HEK293 (cell line): Measurements from ENCODE around the gene MVK.

Source experiments
- CTCF ChIA-PET: fragments of 350-600 bp; formaldehyde crosslinking; extraction: SDS; loops from one replicate; lab custom pipeline; 2021; ENCODE audit warnings: antibody characterized with exemption; lab: Yijun Ruan, JAX
- POLR2A ChIA-PET: fragments of 300-600 bp; formaldehyde crosslinking; extraction: SDS; loops from one replicate; lab custom pipeline; 2020; ENCODE audit warnings: antibody characterized with exemption, inconsistent platforms; lab: Yijun Ruan, JAX
- H3K27ac ChIP-seq: fragments of 200-500 bp; sonication (Bioruptor generic); 2 replicates; pipeline ENCODE4 v1.5.1; 2014; ENCODE audit warnings: low read depth, low read length, control low read depth, inconsistent platforms; ENCODE audit errors: extremely low read depth
- H3K36me3 ChIP-seq, 2 experiments: fragments of 200-500 bp in 1 of 2; sonication (Bioruptor generic) in 1 of 2; 1 replicate in 1 of 2; 2 replicates in 1 of 2; pipeline ENCODE4 v1.5.1; 2014 to 2017; ENCODE audit warnings: inconsistent platforms in 2 of 2, low read length in 2 of 2; ENCODE audit not compliant: control insufficient read depth in 2 of 2, insufficient read depth in 1 of 2
- H3K4me1 ChIP-seq: fragments of 200-500 bp; sonication (Bioruptor generic); 2 replicates; pipeline ENCODE4 v1.5.1; 2014; ENCODE audit warnings: mild to moderate bottlenecking, low read length, inconsistent platforms; ENCODE audit not compliant: control insufficient read depth, insufficient read depth
- H3K4me3 ChIP-seq: 2 replicates; pipeline ENCODE4 v1.5.1; 2011; ENCODE audit warnings: low read depth, mild to moderate bottlenecking, control low read depth, low read length, moderate library complexity
- H3K9me3 ChIP-seq: fragments of 200-500 bp; sonication (Bioruptor generic); 2 replicates; pipeline ENCODE4 v1.5.1; 2014; ENCODE audit warnings: low read depth, low read length, inconsistent platforms; ENCODE audit not compliant: control insufficient read depth, insufficient read depth
- ATF2 ChIP-seq: fragments of 450-650 bp; formaldehyde crosslinking; IDR thresholded peaks from 2 replicates; pipeline ENCODE4 v1.5.1; 2016; ENCODE audit warnings: missing biosample characterization, missing genetic modification characterization, low read depth
- EGR2 ChIP-seq: fragments of 450-650 bp; formaldehyde crosslinking; IDR thresholded peaks from 2 replicates; pipeline ENCODE4 v1.5.1; 2016; ENCODE audit warnings: low read depth, missing biosample characterization, missing genetic modification characterization
- GLI4 ChIP-seq: fragments of 450-650 bp; formaldehyde crosslinking; IDR thresholded peaks from 2 replicates; pipeline ENCODE4 v1.5.1; 2016; ENCODE audit warnings: missing biosample characterization, missing genetic modification characterization
- GLIS2 ChIP-seq: fragments of 450-650 bp; formaldehyde crosslinking; IDR thresholded peaks from 2 replicates; pipeline ENCODE4 v1.5.1; 2016; ENCODE audit warnings: missing biosample characterization, missing genetic modification characterization
- HIC1 ChIP-seq: fragments of 450-650 bp; formaldehyde crosslinking; IDR thresholded peaks from 2 replicates; pipeline ENCODE4 v1.5.1; 2016; ENCODE audit warnings: missing biosample characterization, missing genetic modification characterization
- KLF10 ChIP-seq: fragments of 450-650 bp; IDR thresholded peaks from 2 replicates; pipeline ENCODE4 v1.5.1; 2018; ENCODE audit warnings: missing biosample characterization, mild to moderate bottlenecking, missing genetic modification characterization
- MEIS1 ChIP-seq: sonication (generic); formaldehyde crosslinking; IDR thresholded peaks from 2 replicates; pipeline ENCODE4 v1.8.1; 2022; ENCODE audit warnings: missing genetic modification reagents, mild to moderate bottlenecking, borderline replicate concordance
- MYNN ChIP-seq: fragments of 450-650 bp; formaldehyde crosslinking; IDR thresholded peaks from 2 replicates; pipeline ENCODE4 v1.5.1; 2016; ENCODE audit warnings: missing biosample characterization, missing genetic modification characterization, borderline replicate concordance
- WT1 ChIP-seq: fragments of 450-650 bp; formaldehyde crosslinking; IDR thresholded peaks from 2 replicates; pipeline ENCODE4 v1.5.1; 2016; ENCODE audit warnings: missing biosample characterization, missing genetic modification characterization
- ZBTB1 ChIP-seq: fragments of 450-650 bp; formaldehyde crosslinking; IDR thresholded peaks from 2 replicates; pipeline ENCODE4 v1.5.1; 2016; ENCODE audit warnings: missing biosample characterization, missing genetic modification characterization
- ZBTB21 ChIP-seq: fragments of 450-650 bp; formaldehyde crosslinking; IDR thresholded peaks from 2 replicates; pipeline ENCODE4 v1.5.1; 2017; ENCODE audit warnings: missing biosample characterization, missing genetic modification characterization
- ZEB2 ChIP-seq: fragments of 450-650 bp; formaldehyde crosslinking; IDR thresholded peaks from 2 replicates; pipeline ENCODE4 v1.5.1; 2016; ENCODE audit warnings: missing biosample characterization, missing genetic modification characterization
- ZFP41 ChIP-seq: fragments of 450-650 bp; formaldehyde crosslinking; IDR thresholded peaks from 2 replicates; pipeline ENCODE4 v1.5.1; 2016; ENCODE audit warnings: missing biosample characterization, missing genetic modification characterization, borderline replicate concordance
- ZNF114 ChIP-seq: fragments of 450-650 bp; formaldehyde crosslinking; IDR thresholded peaks from 2 replicates; pipeline ENCODE4 v1.5.0; 2017; ENCODE audit warnings: missing biosample characterization, missing genetic modification characterization
- ZNF184 ChIP-seq: fragments of 450-650 bp; IDR thresholded peaks from 2 replicates; pipeline ENCODE4 v1.5.1; 2018; ENCODE audit warnings: missing biosample characterization, mild to moderate bottlenecking, missing genetic modification characterization
- ZNF19 ChIP-seq: fragments of 450-650 bp; formaldehyde crosslinking; IDR thresholded peaks from 2 replicates; pipeline ENCODE4; 2016; ENCODE audit warnings: missing biosample characterization, missing genetic modification characterization, low read depth
- ZNF214 ChIP-seq: fragments of 450-650 bp; formaldehyde crosslinking; IDR thresholded peaks from 2 replicates; pipeline ENCODE4 v1.5.1; 2017; ENCODE audit warnings: missing biosample characterization, mild to moderate bottlenecking, missing genetic modification characterization, borderline replicate concordance
- ZNF23 ChIP-seq: fragments of 450-650 bp; formaldehyde crosslinking; IDR thresholded peaks from 2 replicates; pipeline ENCODE4 v1.5.1; 2016; ENCODE audit warnings: missing biosample characterization, missing genetic modification characterization, borderline replicate concordance
- ZNF426 ChIP-seq: fragments of 450-650 bp; formaldehyde crosslinking; IDR thresholded peaks from 2 replicates; pipeline ENCODE4 v1.5.1; 2017; ENCODE audit warnings: missing biosample characterization, missing genetic modification characterization, mild to moderate bottlenecking, inconsistent platforms, moderate library complexity
- ZNF514 ChIP-seq: fragments of 450-650 bp; formaldehyde crosslinking; IDR thresholded peaks from 2 replicates; pipeline ENCODE4 v1.5.1; 2016; ENCODE audit warnings: missing biosample characterization, missing genetic modification characterization
- ZNF521 ChIP-seq: fragments of 450-650 bp; formaldehyde crosslinking; IDR thresholded peaks from 2 replicates; pipeline ENCODE4 v1.5.1; 2017; ENCODE audit warnings: missing biosample characterization, mild to moderate bottlenecking, missing genetic modification characterization
- ZNF792 ChIP-seq: fragments of 450-650 bp; formaldehyde crosslinking; IDR thresholded peaks from 2 replicates; pipeline ENCODE4 v1.5.1; 2016; ENCODE audit warnings: missing biosample characterization, missing genetic modification characterization
- ZNF830 ChIP-seq: fragments of 450-650 bp; IDR thresholded peaks from 2 replicates; pipeline ENCODE4 v1.5.0; 2018; ENCODE audit warnings: missing biosample characterization, missing genetic modification characterization, low read depth, mild to moderate bottlenecking, moderate library complexity

MVK gene

GRCh38 chr12:109608270-109608669 lies 34.7 kb downstream of the MVK start:
- ChIA-PET CTCF (interaction anchor here (0.6 to 1.4 kb wide), 3 partner anchors 10 to 222 kb away, joined by 3 to 5 read pairs (median 3); no protein-coding TSS in a partner anchor), POLR2A (no interaction called here)
- no peak for TF ChIP-seq ZNF830 (tag by site-specific recombination)
- 0 out of 2 replicates have a peak, but pooled peaks have one; percentile 6 for TF ChIP-seq ATF2 (tag by site-specific recombination)
- no peak for TF ChIP-seq ZFP41 (tag by site-specific recombination)
- no peak for TF ChIP-seq ZNF521 (tag by site-specific recombination)
- TF ChIP-seq ZNF426 = no peak
- no peaks in the 10 kb centered on the region for H3K36me3 ChIP-seq
- no peaks in the 10 kb centered on the region for H3K9me3 ChIP-seq
- H3K27ac ChIP-seq = no peak overlapping the region
- no peak overlapping the region for H3K4me3 ChIP-seq
- H3K4me1 ChIP-seq = no peaks in the 10 kb centered on the region

- TF ChIP-seq ZBTB21 (tag by site-specific recombination) (no peak), ZNF514 (tag by site-specific recombination) (no peak), GLIS2 (tag by site-specific recombination) (no peak), ZEB2 (no peak), KLF10 (tag by site-specific recombination) (no peak), ZNF19 (tag by site-specific recombination) (no peak), MEIS1 (CRISPR knock-in tag) (no peak), HIC1 (tag by site-specific recombination) (no peak), EGR2 (tag by site-specific recombination) (no peak), ZNF23 (tag by site-specific recombination) (no peak), ZNF114 (tag by site-specific recombination) (no peak), ZBTB1 (tag by site-specific recombination) (no peak), ZNF426 (no peak), MYNN (tag by site-specific recombination) (no peak), ZNF184 (tag by site-specific recombination) (no peak), WT1 (tag by site-specific recombination) (no peak), ZNF792 (no peak), ZNF214 (no peak), GLI4 (no peak)
- H3K9me3 ChIP-seq = no peaks in the 10 kb centered on the region
- no peak overlapping the region for H3K4me3 ChIP-seq
- H3K36me3 ChIP-seq = no peaks in the 10 kb centered on the region
- H3K27ac ChIP-seq = no peak overlapping the region
- ChIA-PET POLR2A (no interaction called here), CTCF (interaction anchor here (0.6 to 1.4 kb wide), 3 partner anchors 11 to 221 kb away, joined by 3 to 5 read pairs (median 3); no protein-coding TSS in a partner anchor)
- H3K4me1 ChIP-seq = no peaks in the 10 kb centered on the region
These were observed 35.2 kb downstream of the MVK start for GRCh38 chr12:109608793-109609192.
